HepG2 (cell line): Measurements from ENCODE around the gene LHPP. TPM values are rescaled to one million over a fixed set of nuclear protein-coding genes. Genes with fewer than 3 reads are reported as not detected.
A peak's percentile ranks its signal among the peaks of the same experiment; 100 is the strongest.

Experiments
- AHDC1 ChIP-seq: sonication (generic); formaldehyde crosslinking; IDR thresholded peaks from 2 replicates; pipeline ENCODE4 v1.5.1; 2020; ENCODE audit warnings: mild to moderate bottlenecking, missing genetic modification reagents, borderline replicate concordance
- CBX5 ChIP-seq: sonication (generic); formaldehyde crosslinking; IDR thresholded peaks from 2 replicates; pipeline ENCODE4 v1.4.0; 2020; ENCODE audit warnings: missing genetic modification reagents, borderline replicate concordance
- ELF4 ChIP-seq: sonication (generic); formaldehyde crosslinking; IDR thresholded peaks from 2 replicates; pipeline ENCODE4 v1.5.0; 2020; ENCODE audit warnings: missing genetic modification reagents, mild to moderate bottlenecking, moderate library complexity, borderline replicate concordance
- IKZF5 ChIP-seq: IDR thresholded peaks from 2 replicates; pipeline ENCODE4 v1.6.1; 2018; ENCODE audit warnings: missing genetic modification reagents, mild to moderate bottlenecking, missing compliant biosample characterization
- NR2F1 ChIP-seq, 2 experiments: fragments of 450-650 bp in 1 of 2; formaldehyde crosslinking in 1 of 2; IDR thresholded peaks; 2 replicates each; pipeline versions ENCODE4 v1.5.0 to v1.6.1; 2016 to 2020; ENCODE audit warnings: mild to moderate bottlenecking in 1 of 2, missing compliant biosample characterization in 1 of 2, missing genetic modification reagents in 1 of 2, moderate library complexity in 1 of 2
- PAX8 ChIP-seq: sonication (generic); formaldehyde crosslinking; IDR thresholded peaks from 2 replicates; pipeline ENCODE4 v1.8.0; 2022; ENCODE audit warnings: mild to moderate bottlenecking, missing genetic modification reagents, borderline replicate concordance
- RBAK ChIP-seq: sonication (generic); formaldehyde crosslinking; IDR thresholded peaks from 2 replicates; pipeline ENCODE4 v1.5.1; 2020; ENCODE audit warnings: mild to moderate bottlenecking, missing genetic modification reagents
- SMC3 ChIP-seq: IDR thresholded peaks from 2 replicates; pipeline ENCODE4 v1.6.1; 2011; ENCODE audit warnings: low read length, improper control_type of control experiment
- SOX6 ChIP-seq, 2 experiments: fragments of 450-650 bp in 1 of 2; sonication (generic) in 1 of 2; formaldehyde crosslinking in 1 of 2; IDR thresholded peaks; 2 replicates each; pipeline versions ENCODE4 v1.4.0 to v1.6.1; 2017 to 2020; ENCODE audit warnings: antibody characterized with exemption in 1 of 2, mild to moderate bottlenecking in 1 of 2, missing genetic modification reagents in 1 of 2
- ZBTB38 ChIP-seq: sonication (generic); formaldehyde crosslinking; IDR thresholded peaks from 2 replicates; pipeline ENCODE4 v1.5.1; 2020; ENCODE audit warnings: mild to moderate bottlenecking, missing genetic modification reagents
- ZIK1 ChIP-seq: sonication (generic); formaldehyde crosslinking; IDR thresholded peaks from 2 replicates; pipeline ENCODE4 v1.5.0; 2020; ENCODE audit warnings: mild to moderate bottlenecking, low read depth, missing genetic modification reagents, borderline replicate concordance
- ZNF546 ChIP-seq: sonication (generic); formaldehyde crosslinking; conservative IDR thresholded peaks from 2 replicates; pipeline ENCODE4 v1.8.1; 2023; ENCODE audit warnings: mild to moderate bottlenecking, missing genetic modification reagents
- ZNF710 ChIP-seq: sonication (generic); formaldehyde crosslinking; IDR thresholded peaks from 2 replicates; pipeline ENCODE4 v1.5.0; 2020; ENCODE audit warnings: mild to moderate bottlenecking, missing genetic modification reagents, borderline replicate concordance
- ZNF749 ChIP-seq: sonication (generic); formaldehyde crosslinking; IDR thresholded peaks from 2 replicates; pipeline ENCODE4 v1.8.0; 2022; ENCODE audit warnings: mild to moderate bottlenecking, missing genetic modification reagents, moderate library complexity, borderline replicate concordance
- ZNF770 ChIP-seq: sonication (generic); formaldehyde crosslinking; IDR thresholded peaks from 2 replicates; pipeline ENCODE4 v1.5.0; 2020; ENCODE audit warnings: mild to moderate bottlenecking, missing genetic modification reagents
- ZNF775 ChIP-seq: sonication (generic); formaldehyde crosslinking; IDR thresholded peaks from 2 replicates; pipeline ENCODE4 v1.4.0; 2020; ENCODE audit warnings: missing genetic modification reagents, mild to moderate bottlenecking, moderate library complexity, borderline replicate concordance
- polyA plus RNA-seq, 8 experiments: library from polyadenylated mRNA; depleted of rRNA in 3 of 8; stranded (reverse) in 7 of 8; unstranded in 1 of 8; fragments of >200 nt; fragmentation: Illumina TruSeq in 4 of 8; extraction: Trizol in 4 of 8; gene quantifications; 2 replicates each; pipeline versions ENCODE4 v1.2.1 to v1.2.3, GENCODE V29; 2011 to 2016; ENCODE audit warnings: low read depth in 4 of 8, missing spikeins in 1 of 8, mixed read lengths in 1 of 8; ENCODE audit not compliant: insufficient read depth in 1 of 8
- total RNA-seq, 5 experiments: library from RNA; depleted of rRNA; stranded (reverse); fragments of >200 nt; fragmentation: Illumina TruSeq; extraction: Trizol; gene quantifications; 2 replicates each; pipeline ENCODE4 v1.2.3, GENCODE V29; 2016; ENCODE audit warnings: low read depth in 1 of 5

LHPP gene
- total and polyA plus RNA-seq, 2 of the 13 experiments (the other 11 are each of a cell fraction or from before 2014, with no cell fraction given): 5.2 to 13.1 TPM

GRCh38 chr10:124651402-124651891, 189.8 kb downstream of the LHPP start (continued):
- TF ChIP-seq SOX6 (IDR thresholded peaks at IDR 0.05): no peak
- peak; percentile 42; the same call in 1 of the 2 replicates for TF ChIP-seq SOX6 (CRISPR knock-in tag; IDR thresholded peaks at IDR 0.05)
- TF ChIP-seq ZNF775 (CRISPR knock-in tag): no peak
- TF ChIP-seq ZNF749 (CRISPR knock-in tag): no peak
- peak; percentile 96 for TF ChIP-seq ZNF770 (CRISPR knock-in tag)
- 0 out of 2 replicates have a peak, but pooled peaks have one; percentile 38 for TF ChIP-seq ZIK1 (CRISPR knock-in tag)
- TF ChIP-seq CBX5: no peak; the same call in 1 of the 2 replicates
- TF ChIP-seq SMC3: no peak
- no peak for TF ChIP-seq ELF4 (CRISPR knock-in tag)
- no peak for TF ChIP-seq AHDC1 (CRISPR knock-in tag)
- no peak; the same call in 1 of the 2 replicates for TF ChIP-seq ZNF710 (CRISPR knock-in tag)
- TF ChIP-seq NR2F1 (CRISPR knock-in tag; IDR thresholded peaks at IDR 0.05): peak; percentile 34 to 65; a peak in 2 of 4 replicates
- TF ChIP-seq ZBTB38 (CRISPR knock-in tag): peak; percentile 50; the same call in 1 of the 2 replicates
- no peak for TF ChIP-seq ZNF546 (CRISPR knock-in tag)
- TF ChIP-seq RBAK: no peak
- TF ChIP-seq PAX8 (CRISPR knock-in tag): 0 out of 2 replicates have a peak, but pooled peaks have one; percentile 34
- no peak for TF ChIP-seq IKZF5 (CRISPR knock-in tag)
